Choroid plexus epithelial cell (primary cell): ENCODE results near the gene LINGO1.

ENCODE experiments used
- DNase-seq: peaks from one replicate; pipeline ENCODE4 v3.0.0-alpha.2; 2010; ENCODE audit warnings: low read depth
- H3K4me3 ChIP-seq: 2 replicates; pipeline ENCODE4 v1.5.1; 2011; ENCODE audit warnings: low read depth, mild to moderate bottlenecking, control low read depth, low read length, moderate library complexity
- TF ChIP-seq, protein P1 (sequence below): conservative IDR thresholded peaks from 2 replicates; pipeline ENCODE4 v1.5.1; 2011; ENCODE audit warnings: low read depth, mild to moderate bottlenecking, control low read depth, inconsistent platforms, low read length, moderate library complexity

Gene LINGO1

DNA sequence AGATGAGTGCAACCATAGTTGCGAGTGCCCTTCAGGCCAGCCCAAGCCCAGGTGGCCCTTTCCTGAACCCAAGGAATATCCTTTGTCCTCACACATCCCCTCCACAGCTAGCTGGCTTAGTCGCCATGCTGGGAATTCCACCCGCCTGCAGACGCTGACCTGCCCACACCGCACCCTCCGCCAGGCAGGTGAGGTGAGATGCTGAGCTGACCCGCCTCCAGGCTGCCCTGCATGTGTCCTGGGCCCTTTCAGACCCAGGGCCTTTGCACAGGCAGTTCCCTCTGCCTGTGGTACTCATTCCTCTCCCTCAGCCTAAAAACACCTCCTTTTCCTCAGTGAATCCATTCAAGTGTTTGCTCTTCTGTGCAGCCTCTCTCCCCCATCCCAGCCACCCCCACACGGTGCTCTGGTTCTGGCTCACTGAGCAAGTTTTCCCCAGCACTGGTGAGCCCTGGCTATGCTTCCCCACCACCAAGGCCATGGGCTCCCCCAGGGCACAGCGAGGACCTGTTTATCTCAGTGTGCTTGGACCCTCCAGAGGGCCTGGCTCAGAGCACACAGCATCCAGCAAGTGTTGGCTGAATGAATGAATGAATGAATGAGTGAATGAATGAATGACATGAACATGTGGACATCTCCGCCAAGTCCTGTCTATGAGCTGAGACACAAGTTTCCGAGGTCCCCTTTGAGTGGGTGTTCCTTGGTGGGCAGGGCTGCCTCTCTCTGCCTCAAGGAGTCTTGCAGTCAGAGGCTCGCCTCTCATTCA lies 33.0 kb upstream of the LINGO1 start:
- DNase-seq = no peak
- H3K4me3 ChIP-seq = no peak overlapping the region
- TF ChIP-seq, protein P1, sequence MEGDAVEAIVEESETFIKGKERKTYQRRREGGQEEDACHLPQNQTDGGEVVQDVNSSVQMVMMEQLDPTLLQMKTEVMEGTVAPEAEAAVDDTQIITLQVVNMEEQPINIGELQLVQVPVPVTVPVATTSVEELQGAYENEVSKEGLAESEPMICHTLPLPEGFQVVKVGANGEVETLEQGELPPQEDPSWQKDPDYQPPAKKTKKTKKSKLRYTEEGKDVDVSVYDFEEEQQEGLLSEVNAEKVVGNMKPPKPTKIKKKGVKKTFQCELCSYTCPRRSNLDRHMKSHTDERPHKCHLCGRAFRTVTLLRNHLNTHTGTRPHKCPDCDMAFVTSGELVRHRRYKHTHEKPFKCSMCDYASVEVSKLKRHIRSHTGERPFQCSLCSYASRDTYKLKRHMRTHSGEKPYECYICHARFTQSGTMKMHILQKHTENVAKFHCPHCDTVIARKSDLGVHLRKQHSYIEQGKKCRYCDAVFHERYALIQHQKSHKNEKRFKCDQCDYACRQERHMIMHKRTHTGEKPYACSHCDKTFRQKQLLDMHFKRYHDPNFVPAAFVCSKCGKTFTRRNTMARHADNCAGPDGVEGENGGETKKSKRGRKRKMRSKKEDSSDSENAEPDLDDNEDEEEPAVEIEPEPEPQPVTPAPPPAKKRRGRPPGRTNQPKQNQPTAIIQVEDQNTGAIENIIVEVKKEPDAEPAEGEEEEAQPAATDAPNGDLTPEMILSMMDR = no peak

- TF ChIP-seq, protein P1 = no peak
- no peak overlapping the region for H3K4me3 ChIP-seq
- DNase-seq = no peak
These were observed 31.7 kb upstream of the LINGO1 start for GRCh38 chr15:77664428-77664827.

GRCh38 chr15:77663256-77663655 lies 30.5 kb upstream of the LINGO1 start:
- TF ChIP-seq, protein P1 = no peak
- no peak for DNase-seq
- no peak overlapping the region for H3K4me3 ChIP-seq

- no peak overlapping the region for H3K4me3 ChIP-seq
- TF ChIP-seq, protein P1 = peak; percentile 63
- DNase-seq = peak; percentile 73
These were observed 26.9 kb upstream of the LINGO1 start for GRCh38 chr15:77659350-77660321.

DNA sequence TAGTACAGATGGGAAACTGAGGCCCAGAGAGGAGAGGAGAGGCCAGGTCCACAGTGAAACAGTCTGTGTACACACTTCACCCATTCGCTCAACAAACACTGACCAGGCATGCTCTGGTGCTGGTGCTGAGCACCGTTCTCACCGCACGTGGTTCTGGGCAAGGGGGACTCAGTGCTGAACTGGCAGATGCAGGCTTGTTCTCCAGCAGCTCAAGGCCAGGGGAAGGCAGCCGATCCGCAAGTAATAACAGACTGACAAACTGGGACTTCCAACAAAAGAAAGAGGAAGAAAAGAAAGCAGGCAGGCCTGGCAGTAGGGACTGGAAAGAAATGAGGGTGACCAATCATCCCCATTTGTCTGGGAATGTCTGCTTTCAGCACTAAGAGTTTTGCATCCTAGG lies 25.6 kb upstream of the LINGO1 start:
- DNase-seq = no peak
- no peak overlapping the region for H3K4me3 ChIP-seq
- TF ChIP-seq, protein P1 = no peak

DNA sequence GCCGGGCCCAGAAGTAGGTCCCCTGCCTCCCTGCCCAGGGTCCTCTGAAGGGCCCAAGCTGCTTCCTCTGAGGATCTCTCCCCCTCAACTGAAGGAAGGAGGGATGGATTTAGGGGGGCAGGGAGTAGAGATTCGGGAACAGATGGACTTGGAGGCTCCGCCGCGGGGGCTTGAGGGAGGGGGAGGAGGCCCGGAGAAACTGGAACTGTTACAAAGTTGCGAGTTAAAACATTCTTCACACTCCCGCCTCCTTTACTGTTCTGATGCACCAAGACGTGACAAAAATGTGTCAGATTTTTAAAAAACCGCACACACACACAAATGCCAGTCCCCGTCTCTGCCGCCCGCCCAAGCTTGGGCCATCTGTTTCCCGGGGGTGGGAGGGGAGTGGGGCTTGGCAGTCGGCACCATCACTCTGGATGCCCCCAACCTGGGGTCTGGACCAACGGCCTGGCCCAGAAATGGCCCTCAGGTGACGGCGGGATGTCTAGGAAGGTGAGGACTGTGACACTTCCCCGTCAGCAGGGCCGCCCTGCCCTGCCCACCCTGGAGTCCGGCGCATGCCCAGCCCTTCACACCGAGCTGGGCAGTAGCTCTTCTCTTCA lies 25.0 kb upstream of the LINGO1 start:
- H3K4me3 ChIP-seq = no peak overlapping the region
- DNase-seq = no peak
- TF ChIP-seq, protein P1 = no peak
